Neutrophil (primary cell): ENCODE measurements around the gene MEOX2.

Experiments
- H3K27ac ChIP-seq: fragments of 200-600 bp; sonication (generic); 2 replicates; pipeline ENCODE4 v1.5.1; 2016; ENCODE audit warnings: mild to moderate bottlenecking, moderate library complexity
- H3K27me3 ChIP-seq: fragments of 200-600 bp; sonication (generic); 2 replicates; pipeline ENCODE4 v1.6.0; 2016; ENCODE audit warnings: mild to moderate bottlenecking
- H3K36me3 ChIP-seq: fragments of 200-600 bp; sonication (generic); 2 replicates; pipeline ENCODE4 v1.5.1; 2017
- H3K4me1 ChIP-seq, 2 experiments: fragments of 200-600 bp in 1 of 2; sonication (generic) in 1 of 2; 1 replicate in 1 of 2; 2 replicates in 1 of 2; pipeline versions ENCODE4 v1.5.1 to v1.6.1; 2013 to 2016; ENCODE audit warnings: low read depth in 1 of 2, low read length in 1 of 2, mild to moderate bottlenecking in 1 of 2, moderate library complexity in 1 of 2; ENCODE audit not compliant: control insufficient read depth in 1 of 2, insufficient read depth in 1 of 2
- H3K4me3 ChIP-seq, 2 experiments: fragments of 200-600 bp in 1 of 2; sonication (generic) in 1 of 2; 1 replicate in 1 of 2; 2 replicates in 1 of 2; pipeline ENCODE4 v1.5.1; 2013 to 2016; ENCODE audit warnings: low read depth in 1 of 2, low read length in 1 of 2, mild to moderate bottlenecking in 1 of 2, moderate library complexity in 1 of 2
- H3K9me3 ChIP-seq: fragments of 200-600 bp; sonication (generic); 2 replicates; pipeline ENCODE4 v1.5.1; 2016
- CTCF ChIP-seq: fragments of 200-600 bp; sonication (generic); IDR thresholded peaks from 2 replicates; pipeline ENCODE4 v1.5.1; 2016; ENCODE audit warnings: antibody characterized with exemption

MEOX2 gene

GRCh38 chr7:15606561-15606960 lies 79.9 kb downstream of the MEOX2 start:
- no peaks in the 10 kb centered on the region for H3K36me3 ChIP-seq
- no peak for TF ChIP-seq CTCF
- H3K4me1 ChIP-seq: no peaks in the 10 kb centered on the region
- H3K27ac ChIP-seq: no peak overlapping the region
- no peak overlapping the region for H3K4me3 ChIP-seq
- no peaks in the 10 kb centered on the region for H3K27me3 ChIP-seq
- no peaks in the 10 kb centered on the region for H3K9me3 ChIP-seq

- Histone ChIP-seq H3K27ac (no peak overlapping the region), H3K27me3 (no peaks in the 10 kb centered on the region), H3K4me1 (no peaks in the 10 kb centered on the region), H3K4me3 (no peak overlapping the region), H3K36me3 (no peaks in the 10 kb centered on the region), H3K9me3 (peaks cover 3% of the 10 kb centered on the region)
- no peak for TF ChIP-seq CTCF
Observed at GRCh38 chr7:15604166-15604565, 82.3 kb downstream of the MEOX2 start.

- Histone ChIP-seq H3K4me1 (no peaks in the 10 kb centered on the region), H3K36me3 (no peaks in the 10 kb centered on the region), H3K27me3 (no peaks in the 10 kb centered on the region), H3K9me3 (peaks cover 3% of the 10 kb centered on the region), H3K27ac (no peak overlapping the region), H3K4me3 (no peak overlapping the region)
- no peak for TF ChIP-seq CTCF
Observed at GRCh38 chr7:15603124-15603523, 83.4 kb downstream of the MEOX2 start.

GRCh38 chr7:15602236-15602635 lies 84.2 kb downstream of the MEOX2 start:
- no peaks in the 10 kb centered on the region for H3K36me3 ChIP-seq
- no peak overlapping the region for H3K27ac ChIP-seq
- no peak for TF ChIP-seq CTCF
- H3K4me1 ChIP-seq: no peaks in the 10 kb centered on the region
- peaks cover 3% of the 10 kb centered on the region for H3K9me3 ChIP-seq
- no peak overlapping the region for H3K4me3 ChIP-seq
- H3K27me3 ChIP-seq: no peaks in the 10 kb centered on the region

GRCh38 chr7:15601175-15601574 lies 85.3 kb downstream of the MEOX2 start:
- H3K36me3 ChIP-seq: no peaks in the 10 kb centered on the region
- peaks cover 3% of the 10 kb centered on the region for H3K9me3 ChIP-seq
- TF ChIP-seq CTCF: no peak
- H3K4me3 ChIP-seq: no peak overlapping the region
- no peaks in the 10 kb centered on the region for H3K27me3 ChIP-seq
- H3K4me1 ChIP-seq: no peaks in the 10 kb centered on the region
- H3K27ac ChIP-seq: no peak overlapping the region

- no peaks in the 10 kb centered on the region for H3K36me3 ChIP-seq
- H3K4me3 ChIP-seq: no peak overlapping the region
- H3K27me3 ChIP-seq: no peaks in the 10 kb centered on the region
- TF ChIP-seq CTCF: no peak
- no peak overlapping the region for H3K27ac ChIP-seq
- no peaks in the 10 kb centered on the region for H3K4me1 ChIP-seq
- peaks cover 3% of the 10 kb centered on the region for H3K9me3 ChIP-seq
Observed at GRCh38 chr7:15600298-15600697, 86.2 kb downstream of the MEOX2 start.
